HG02759 (cell line): Measurements from ENCODE around the gene TF.

Experiments used
- ATAC-seq: cut with Tn5 transposase; IDR thresholded peaks from one replicate; pipeline ENCODE4 v1.9.1; 2021; ENCODE audit warnings: mild to moderate bottlenecking, moderate library complexity; ENCODE audit not compliant: unreplicated experiment

Gene TF

GRCh38 chr3:133746712-133747066 is 496 bp downstream of the TF start:
- ATAC-seq, result no peak

GRCh38 chr3:133747373-133747772 is 1.2 kb downstream of the TF start:
- ATAC-seq, result no peak

GRCh38 chr3:133747907-133748639 is 1.9 kb downstream of the TF start:
- ATAC-seq, result no peak

GRCh38 chr3:133749427-133750258 is 3.5 kb downstream of the TF start:
- ATAC-seq, result no peak

GRCh38 chr3:133750259-133750656 is 4.1 kb downstream of the TF start:
- no peak for ATAC-seq

- ATAC-seq, result no peak
Observed at GRCh38 chr3:133753107-133753778, 7.0 kb downstream of the TF start.

GRCh38 chr3:133753779-133754164 is 7.6 kb downstream of the TF start:
- ATAC-seq, result no peak

- ATAC-seq, result no peak
Observed at GRCh38 chr3:133754455-133754854, 8.3 kb downstream of the TF start.

GRCh38 chr3:133754973-133755828 is 9.0 kb downstream of the TF start:
- ATAC-seq, result no peak

- ATAC-seq, result no peak
Observed at GRCh38 chr3:133756716-133757694, 10.8 kb downstream of the TF start.

GRCh38 chr3:133757701-133758567 is 11.7 kb downstream of the TF start:
- no peak for ATAC-seq

GRCh38 chr3:133758568-133758928 is 12.4 kb downstream of the TF start:
- ATAC-seq, result no peak

- ATAC-seq, result no peak
Observed at GRCh38 chr3:133758964-133759739, 13.0 kb downstream of the TF start.

GRCh38 chr3:133759740-133760305 is 13.6 kb downstream of the TF start:
- ATAC-seq, result no peak

GRCh38 chr3:133760916-133761315 is 14.7 kb downstream of the TF start:
- ATAC-seq, result no peak

GRCh38 chr3:133761605-133762484 is 15.7 kb downstream of the TF start:
- ATAC-seq, result no peak

GRCh38 chr3:133762539-133762938 is 16.3 kb downstream of the TF start:
- ATAC-seq, result no peak
